PC-9 (cell line): ENCODE measurements around the gene KCNJ5.

Experiments
- CTCF ChIP-seq: fragments of 200-600 bp; sonication (generic); conservative IDR thresholded peaks from 2 replicates; pipeline ENCODE4 v1.6.1; 2017; ENCODE audit warnings: mixed run types, antibody characterized with exemption, mild to moderate bottlenecking, moderate library complexity
- EZH2 ChIP-seq: fragments of 200-600 bp; sonication (generic); IDR thresholded peaks from 2 replicates; pipeline ENCODE4 v1.8.0; 2017; ENCODE audit warnings: antibody characterized with exemption, low read depth

- TF ChIP-seq CTCF (no peak), EZH2 (no peak)
Measured at GRCh38 chr11:128897826-128898225, 6.7 kb downstream of the KCNJ5 start.
